ENCODE results near the gene RP9.

- TF ChIP-seq POLR2A (IDR thresholded peaks at IDR 0.05): no peak
- peak in 1 of 4 experiments; percentile 2 for TF ChIP-seq CTCF (IDR thresholded peaks at IDR 0.05)
These were observed 625 bp downstream of the RP9 start for GRCh38 chr7:33108554-33109004.
